GM18499 (cell line): ENCODE data around the gene CACHD1.

Source experiments
- ATAC-seq: cut with Tn5 transposase; IDR thresholded peaks from one replicate; pipeline ENCODE4 v1.9.1; 2021; ENCODE audit warnings: moderate number of reproducible peaks; ENCODE audit not compliant: insufficient read depth, unreplicated experiment

Gene CACHD1

GRCh38 chr1:64631346-64632034 lies 161.6 kb downstream of the CACHD1 start:
- no peak for ATAC-seq

DNA sequence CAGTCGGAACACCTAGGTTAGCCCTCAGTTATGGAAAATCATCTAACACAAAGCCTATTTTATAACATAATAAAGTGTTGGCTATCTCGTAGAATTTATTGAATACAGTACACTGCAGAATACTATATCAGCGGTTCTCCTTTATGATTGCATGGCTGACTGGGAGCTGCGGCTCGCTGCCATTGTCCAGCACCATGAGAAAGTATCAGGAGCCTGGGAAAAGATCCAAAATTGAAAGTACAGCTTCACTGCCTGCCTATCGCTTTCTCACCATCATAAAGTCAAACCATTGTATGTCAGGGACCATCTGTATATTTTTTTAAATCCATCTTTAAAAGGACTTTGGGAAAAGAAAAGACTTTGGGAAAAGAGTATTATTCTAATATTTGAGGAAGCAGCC lies 163.0 kb downstream of the CACHD1 start:
- ATAC-seq = no peak

DNA sequence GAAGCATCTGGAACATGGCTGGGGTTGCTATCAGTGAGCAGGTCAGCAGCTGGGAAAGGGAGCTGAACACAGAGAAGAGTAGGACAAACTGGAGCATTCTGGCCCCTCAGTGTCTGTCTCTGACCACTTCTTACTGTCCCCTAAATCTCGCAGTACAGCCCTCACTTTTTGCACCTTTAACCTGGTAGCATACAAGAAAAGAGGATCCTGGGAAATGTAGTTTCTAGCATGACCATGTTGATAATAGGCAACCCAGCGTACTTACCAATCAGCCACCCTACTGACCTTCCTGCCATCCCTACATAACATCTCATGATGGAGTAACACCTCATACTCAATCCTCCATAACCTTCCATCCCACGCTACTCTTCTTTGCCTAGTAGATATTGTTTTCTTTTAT lies 175.8 kb downstream of the CACHD1 start:
- no peak for ATAC-seq

DNA sequence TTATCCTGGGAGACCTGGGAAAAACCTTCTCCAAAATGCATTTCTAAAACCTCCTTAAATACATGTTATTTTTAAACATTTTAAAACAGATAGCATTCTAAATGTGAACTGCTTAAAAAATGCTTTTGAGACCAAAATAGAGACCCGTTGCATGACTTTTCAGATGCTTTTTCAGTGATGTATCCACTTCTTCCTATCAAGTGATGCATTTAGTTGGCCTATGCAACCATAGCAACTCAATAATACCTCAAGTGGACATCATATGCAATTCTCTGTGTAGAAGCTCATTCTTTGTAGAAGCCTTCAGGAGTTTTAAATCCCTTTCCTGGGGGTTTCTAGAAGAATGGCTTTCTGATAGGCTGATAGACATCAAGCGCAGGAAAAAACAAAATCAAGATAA lies 180.5 kb downstream of the CACHD1 start:
- ATAC-seq = no peak

DNA sequence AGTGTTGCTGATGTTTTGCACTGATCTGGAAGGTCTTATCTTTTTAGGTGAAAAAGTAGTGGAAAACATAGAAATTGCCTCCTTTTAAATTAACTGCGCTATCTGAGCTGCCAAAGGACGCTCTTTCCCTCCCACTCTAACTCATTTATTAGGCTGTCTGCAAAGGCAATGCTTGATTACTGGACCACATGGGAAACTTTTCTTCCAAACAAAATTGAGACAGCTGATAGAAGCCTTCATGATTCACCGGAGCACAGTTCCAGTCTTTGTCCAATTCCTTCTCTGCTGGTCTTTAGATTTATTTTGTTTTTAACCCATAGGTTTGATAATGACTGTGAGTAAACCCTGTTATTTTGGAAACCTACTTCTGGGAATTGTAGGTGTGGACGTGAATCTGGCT lies 181.9 kb downstream of the CACHD1 start:
- no peak for ATAC-seq

DNA sequence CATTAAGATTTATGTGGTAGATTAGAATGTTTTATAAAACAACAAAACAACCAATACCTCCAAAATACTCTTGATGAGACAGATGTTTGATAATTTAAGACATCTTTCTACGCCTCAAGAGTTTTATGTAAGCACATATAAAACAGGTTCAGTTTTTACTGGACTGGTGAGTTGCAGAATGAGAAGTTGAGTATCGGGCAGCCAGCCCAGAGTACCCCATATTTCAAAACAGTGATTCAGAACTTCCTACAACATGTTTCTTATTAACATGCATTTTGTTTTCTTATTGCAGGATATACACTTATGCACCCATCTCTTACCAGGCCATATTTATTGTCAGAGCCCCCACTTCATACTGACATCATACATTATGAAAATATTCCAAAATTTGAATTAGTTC lies 183.5 kb downstream of the CACHD1 start:
- ATAC-seq = no peak

DNA sequence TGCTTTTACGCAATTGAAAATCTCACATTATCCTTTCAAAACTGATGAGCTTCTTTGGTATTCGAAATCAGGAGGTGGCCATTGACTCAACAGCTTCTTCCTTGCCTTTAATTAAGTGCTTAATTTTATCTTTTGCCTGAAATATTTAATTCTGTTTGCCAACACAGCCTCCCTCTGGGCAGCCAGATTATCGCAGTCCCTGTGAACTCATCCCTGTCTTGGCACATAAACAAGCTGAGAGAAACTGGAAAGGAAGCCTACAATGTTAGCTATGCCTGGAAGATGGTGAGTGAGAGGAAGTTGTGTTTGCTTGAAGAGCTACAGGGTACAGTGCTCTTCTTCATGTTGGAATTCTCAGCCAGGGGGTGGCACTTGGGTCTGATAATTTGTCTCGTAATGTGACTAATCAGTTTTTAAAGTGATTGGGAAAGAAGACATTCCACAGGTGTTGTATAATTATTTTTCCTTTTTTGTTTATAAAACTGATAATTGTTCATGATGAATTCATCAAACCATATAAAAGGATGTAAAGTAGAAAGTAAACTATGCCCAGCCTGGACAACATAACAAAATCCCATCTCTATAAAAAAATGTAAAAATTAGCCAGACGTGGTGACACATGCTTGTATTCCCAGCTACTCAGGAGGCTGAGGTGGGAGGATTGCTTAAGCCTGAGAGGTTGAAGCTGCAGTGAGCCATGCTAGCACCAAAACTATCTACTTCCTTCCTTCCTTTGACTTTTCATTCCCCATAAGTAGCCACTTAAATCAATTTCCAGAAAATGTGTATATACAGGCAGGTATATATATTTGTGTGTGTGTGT lies 184.8 kb downstream of the CACHD1 start:
- ATAC-seq = no peak

DNA sequence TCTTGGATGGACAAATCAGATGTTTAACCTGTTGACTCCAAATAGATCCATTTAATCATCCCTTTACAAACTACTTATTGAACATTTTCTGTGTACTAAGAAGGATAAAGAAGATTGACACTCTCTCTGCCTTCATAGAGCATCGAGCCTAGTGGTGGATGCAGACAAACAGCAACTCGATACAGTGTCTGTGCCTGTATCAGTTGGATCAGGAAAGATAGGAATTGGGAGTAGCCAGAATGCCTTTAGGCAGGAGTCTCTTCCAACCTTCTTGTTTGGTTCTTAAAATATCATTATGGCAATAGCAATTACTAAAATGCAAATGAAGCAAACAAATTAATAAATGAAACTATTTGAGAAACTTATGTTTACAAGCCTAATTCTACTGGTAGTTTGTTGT lies 185.9 kb downstream of the CACHD1 start:
- no peak for ATAC-seq

- ATAC-seq = no peak
Measured at GRCh38 chr1:64659478-64660138, 189.7 kb downstream of the CACHD1 start.

DNA sequence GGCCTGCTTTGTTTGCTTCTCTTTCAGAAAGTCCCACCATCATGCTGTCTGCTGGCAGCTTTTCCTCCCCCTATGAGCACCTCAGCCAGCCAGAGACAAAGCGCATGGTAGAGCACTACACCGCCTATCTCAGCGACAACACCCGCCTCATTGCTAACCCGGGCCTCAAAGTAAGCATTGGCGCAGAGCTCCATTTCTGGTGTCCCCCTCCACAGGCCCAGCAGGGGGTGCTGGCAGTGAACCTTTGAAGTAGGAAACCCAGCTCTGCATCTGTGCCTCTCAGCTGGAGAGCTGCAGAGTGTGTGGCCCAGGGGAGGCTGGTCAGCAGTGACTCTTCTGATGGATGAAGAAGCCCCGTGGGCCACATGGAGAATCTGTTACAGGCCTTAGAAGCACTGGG lies 193.7 kb downstream of the CACHD1 start:
- no peak for ATAC-seq

GRCh38 chr1:64664299-64664698 lies 194.4 kb downstream of the CACHD1 start:
- ATAC-seq = no peak

GRCh38 chr1:64669098-64669675 lies 199.3 kb downstream of the CACHD1 start:
- no peak for ATAC-seq

- no peak for ATAC-seq
Measured at GRCh38 chr1:64675718-64676345, 205.9 kb downstream of the CACHD1 start.

DNA sequence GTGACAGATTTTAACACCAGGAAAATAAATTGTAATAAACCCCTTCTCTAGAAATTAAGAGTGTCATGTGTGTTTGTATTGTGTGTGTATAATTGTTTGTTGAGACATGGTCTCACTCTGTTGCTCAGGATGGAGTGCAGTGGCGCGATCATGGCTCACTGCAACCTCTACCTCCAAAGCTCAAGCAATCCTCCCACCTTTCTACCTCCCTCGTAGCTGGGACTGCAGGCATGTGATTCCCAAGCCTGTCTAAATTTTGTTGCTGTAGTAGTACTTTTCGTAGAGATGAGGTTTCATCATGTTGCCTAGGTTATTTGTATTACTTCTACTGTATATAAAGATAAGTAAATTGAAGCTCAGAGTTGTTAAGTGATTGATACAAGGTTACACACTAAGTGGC lies 206.5 kb downstream of the CACHD1 start:
- ATAC-seq = no peak

DNA sequence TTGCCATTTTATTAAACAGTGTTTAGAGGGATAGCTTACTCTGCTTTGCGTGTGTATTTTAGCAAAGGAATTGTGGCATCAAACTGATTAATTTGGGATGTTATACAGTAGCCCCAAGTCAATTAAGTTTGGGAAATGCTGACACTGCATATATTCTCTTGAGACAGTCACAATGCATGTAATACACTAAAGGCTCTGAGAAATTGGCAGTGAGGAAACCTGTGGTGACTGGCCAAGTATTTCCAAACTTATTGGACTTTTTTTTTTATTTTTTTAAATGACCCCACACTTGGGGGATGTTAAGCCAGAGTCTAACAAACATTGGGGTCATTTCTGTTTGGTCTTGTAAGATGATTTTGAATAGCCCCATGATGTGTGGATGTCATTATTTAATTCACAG lies 207.6 kb downstream of the CACHD1 start:
- ATAC-seq = no peak

DNA sequence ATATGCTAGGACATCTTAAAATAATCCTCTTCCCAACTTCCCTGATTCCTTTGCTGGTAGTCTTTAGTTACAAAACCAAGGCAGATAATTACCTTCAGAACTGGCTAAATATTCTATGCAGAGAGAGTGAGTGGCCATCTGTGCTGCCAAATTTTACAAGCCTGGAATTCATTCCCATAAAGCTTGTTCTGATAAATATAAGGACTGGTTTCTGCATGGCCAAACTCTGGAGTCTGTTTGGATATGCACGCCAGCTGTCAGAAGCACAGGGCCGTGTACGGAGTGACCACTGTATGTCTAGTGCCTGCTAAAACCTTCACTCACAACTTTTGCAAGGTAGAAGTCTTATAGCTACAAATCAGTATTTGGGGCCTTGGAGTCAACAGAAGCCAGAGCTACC lies 208.4 kb downstream of the CACHD1 start:
- ATAC-seq = no peak

DNA sequence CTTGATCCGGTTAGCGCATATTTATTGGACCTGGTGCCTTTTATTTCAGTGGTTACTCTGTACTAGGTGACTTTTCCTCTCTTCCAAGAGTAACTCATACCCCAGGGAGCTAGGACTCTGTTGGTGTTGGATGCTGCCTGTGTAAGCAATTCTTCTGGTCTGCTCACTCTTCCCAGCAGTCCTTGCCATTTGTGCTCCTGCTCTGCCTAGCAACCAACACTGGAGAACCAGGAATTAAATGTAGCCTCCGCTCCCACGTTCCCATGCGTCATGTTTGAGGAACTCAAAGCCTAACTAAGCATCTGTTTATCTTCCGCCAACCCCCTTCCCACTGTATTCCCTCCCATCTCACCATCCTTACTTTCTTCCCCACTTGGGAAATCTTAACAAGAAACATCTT lies 209.2 kb downstream of the CACHD1 start:
- no peak for ATAC-seq

DNA sequence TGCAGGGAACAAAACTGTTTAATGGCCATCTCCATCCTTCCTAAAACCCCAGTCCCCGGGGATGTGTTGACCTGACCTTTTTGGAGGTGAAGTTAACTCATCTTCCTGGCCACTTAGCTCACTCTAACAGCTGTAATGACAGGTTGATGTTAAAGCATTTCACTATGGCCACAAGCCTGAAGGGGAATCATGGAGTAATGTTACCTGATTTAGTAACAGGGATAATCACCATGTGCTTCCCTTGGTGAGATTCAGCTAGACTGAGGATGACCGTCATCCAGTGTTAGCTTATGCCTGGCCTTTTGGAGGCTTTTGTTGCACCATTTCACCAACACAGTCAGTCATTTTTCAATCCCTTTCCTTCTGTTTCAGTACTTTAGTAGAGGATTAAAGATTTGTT lies 210.7 kb downstream of the CACHD1 start:
- no peak for ATAC-seq

DNA sequence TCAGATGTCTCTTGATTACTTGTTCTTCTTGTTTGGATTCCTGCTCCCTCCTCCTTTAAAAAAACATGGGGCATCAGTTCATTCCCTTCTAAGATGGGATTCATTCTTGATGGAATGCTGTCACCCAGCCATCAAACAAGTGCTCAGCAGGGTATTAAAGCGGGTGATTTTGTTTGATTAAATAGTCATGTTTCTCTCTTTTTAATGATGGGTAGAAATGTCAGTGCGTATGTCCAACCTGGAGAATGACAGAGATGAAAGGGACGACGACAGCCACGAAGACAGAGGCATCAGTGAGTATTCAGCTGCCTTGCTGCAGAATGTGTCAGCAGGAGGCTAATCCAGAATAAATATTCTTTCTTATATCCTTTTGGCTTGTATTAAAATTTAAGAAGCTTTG lies 211.1 kb downstream of the CACHD1 start:
- no peak for ATAC-seq

DNA sequence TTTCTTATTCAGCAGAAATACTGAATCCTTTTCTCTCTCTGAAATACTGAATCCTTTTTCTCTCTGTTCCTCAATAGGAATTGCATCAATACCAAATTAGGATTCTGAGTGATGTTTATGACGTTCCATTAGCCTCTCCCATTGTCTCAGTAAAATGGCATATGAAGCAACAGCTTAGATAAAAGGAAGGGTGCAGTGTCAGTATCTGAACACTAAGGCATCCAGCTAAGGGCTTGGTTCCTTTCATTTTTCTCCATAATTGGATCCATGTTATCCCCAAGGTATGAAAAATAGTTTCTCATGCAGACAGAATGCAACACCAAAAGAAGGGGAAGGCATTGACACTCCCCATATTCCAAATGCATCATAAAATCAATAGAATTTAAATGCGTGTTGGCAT lies 213.5 kb downstream of the CACHD1 start:
- ATAC-seq = no peak

DNA sequence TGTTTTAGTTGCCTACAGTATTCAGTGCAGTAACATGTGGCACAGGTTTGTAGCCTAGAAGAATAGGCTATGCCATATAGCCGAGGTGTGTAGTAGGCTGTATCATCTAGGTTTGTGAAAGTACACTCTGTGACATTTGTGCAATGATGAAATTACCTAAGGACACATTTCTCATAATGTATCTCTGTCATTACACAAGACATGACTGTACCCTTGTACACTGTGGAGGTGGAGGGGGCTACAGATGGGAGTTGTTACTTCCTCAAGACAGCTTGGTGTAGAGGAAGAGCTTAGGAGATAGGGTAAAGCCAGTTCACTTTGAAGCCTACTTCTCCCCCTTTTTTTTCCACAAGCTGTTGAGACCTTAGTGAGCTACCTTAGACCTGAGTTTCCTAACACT lies 215.3 kb downstream of the CACHD1 start:
- no peak for ATAC-seq
